Measurements from ENCODE around the gene ASMTL. TPM values are rescaled to one million over a fixed set of nuclear protein-coding genes. Genes with fewer than 3 reads are reported as not detected.
"Not testable (repeated sequence)": the region's sequence is repeated elsewhere in the genome, so short reads cannot be mapped to it uniquely, and the experiment has no call there.

ASMTL gene
- polyA plus RNA-seq, 6 donors from 2014 or later = 49.2 to 66.0 (median 57.7) TPM

GRCh38 chrX:1434871-1435240, 17.9 kb downstream of the ASMTL start:
- Mint-ChIP-seq H3K36me3 (peaks cover 9 to 13% of the 10 kb centered on the region in 2 donors), H3K9me3 (peaks cover 0 to 3% (median 0%) of the 10 kb centered on the region in 7 donors), H3K4me1 (peaks cover 0 to 4% (median 0%) of the 10 kb centered on the region in 3 donors), H3K27ac (no peak overlapping the region), H3K27me3 (no peaks in the 10 kb centered on the region), H3K4me3 (no peak overlapping the region)
- no peak for DNase-seq
- no peak for ATAC-seq (ENCODE audit: low read depth in 2 of 2)

DNA sequence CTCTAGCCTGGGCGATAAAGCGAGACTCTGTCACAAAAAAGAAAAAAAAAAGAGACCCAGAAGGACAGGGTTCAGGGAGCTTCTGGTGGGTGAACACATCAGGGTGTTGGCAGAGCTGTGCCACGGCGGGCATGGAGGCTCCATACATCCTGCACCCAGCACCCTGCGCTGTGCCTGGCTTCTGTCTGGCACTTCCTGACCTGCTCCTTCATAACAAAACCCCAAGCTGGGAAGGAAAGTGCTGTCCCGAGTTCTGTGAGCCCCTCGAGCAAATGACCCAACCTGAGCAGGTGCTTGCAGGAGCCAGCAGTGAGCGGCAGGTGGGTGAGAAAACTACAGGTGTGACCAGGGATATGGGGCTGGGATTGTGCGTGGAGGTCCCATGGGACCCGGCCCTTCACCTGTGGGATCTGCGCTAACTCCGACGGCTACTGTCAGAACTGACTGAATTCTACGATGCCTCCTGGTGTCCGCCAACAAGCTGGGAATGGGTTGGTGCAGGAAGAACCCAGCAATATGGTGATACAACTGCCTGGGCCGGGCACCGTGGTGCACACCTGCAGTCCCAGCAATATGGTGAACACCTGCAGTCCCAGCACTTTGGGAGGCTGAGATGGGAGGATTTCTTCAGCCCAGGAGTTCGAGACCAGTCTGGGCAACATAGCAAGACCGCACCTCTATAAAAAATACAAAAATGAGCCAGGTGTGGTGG, 18.9 kb downstream of the ASMTL start:
- Mint-ChIP-seq H3K27ac (peak overlapping the region in 1 of 6 donors; percentile 72), H3K27me3 (no peaks in the 10 kb centered on the region)

DNA sequence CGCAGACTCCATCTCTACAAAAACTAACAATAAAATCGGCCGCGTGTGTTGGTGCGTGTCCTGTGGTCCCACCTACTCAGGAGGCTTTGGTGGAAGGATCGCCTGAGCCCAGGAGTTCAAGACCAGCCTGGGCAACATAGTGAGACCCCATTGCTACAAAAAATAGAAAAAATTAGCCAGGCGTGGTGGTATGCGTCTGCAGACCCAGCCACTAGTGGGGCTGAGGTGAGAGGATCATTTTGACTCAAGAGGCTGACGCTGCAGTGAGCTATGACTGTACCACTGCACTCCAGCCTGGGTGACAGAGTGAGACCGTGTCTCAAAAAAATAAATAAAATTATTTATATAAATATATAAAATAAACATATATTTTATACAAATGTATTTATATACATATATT, 22.3 kb downstream of the ASMTL start:
- Mint-ChIP-seq H3K9me3 (no peaks in the 10 kb centered on the region), H3K4me3 (no peak overlapping the region), H3K4me1 (no peaks in the 10 kb centered on the region), H3K27ac (peak overlapping the region in 1 of 6 donors; percentile 35), H3K27me3 (no peaks in the 10 kb centered on the region), H3K36me3 (peaks cover 0 to 6% of the 10 kb centered on the region in 2 donors)
- no peak for ATAC-seq (ENCODE audit: low read depth in 2 of 2)
- DNase-seq = no peak

More for the DNA sequence above, 18.9 kb downstream of the ASMTL start:
- Mint-ChIP-seq H3K9me3 (peaks cover 0 to 3% (median 0%) of the 10 kb centered on the region in 7 donors), H3K4me3 (no peak overlapping the region), H3K4me1 (peaks cover 0 to 4% (median 0%) of the 10 kb centered on the region in 3 donors), H3K36me3 (peaks cover 9 to 13% of the 10 kb centered on the region in 2 donors)
- DNase-seq (no peak), ATAC-seq (ENCODE audit: low read depth in 2 of 2) (no peak)

GRCh38 chrX:1427756-1428155, 25.0 kb downstream of the ASMTL start:
- H3K36me3 Mint-ChIP-seq = peaks cover 6 to 30% of the 10 kb centered on the region in 2 donors
- ATAC-seq (ENCODE audit: low read depth in 2 of 2) (no peak), DNase-seq (no peak)
- H3K4me1 Mint-ChIP-seq = peaks cover 3 to 15% (median 6%) of the 10 kb centered on the region in 3 donors
- H3K4me3 Mint-ChIP-seq = no peak overlapping the region
- peaks cover 5 to 18% (median 6%) of the 10 kb centered on the region in 7 donors for H3K9me3 Mint-ChIP-seq
- no peak overlapping the region for H3K27ac Mint-ChIP-seq
- no peaks in the 10 kb centered on the region for H3K27me3 Mint-ChIP-seq

GRCh38 chrX:1426321-1426720, 26.4 kb downstream of the ASMTL start:
- not testable (repeated sequence) for H3K4me3 Mint-ChIP-seq; DNase-seq; ATAC-seq (ENCODE audit: low read depth in 2 of 2); H3K27ac Mint-ChIP-seq; H3K27me3 Mint-ChIP-seq
- Mint-ChIP-seq H3K4me1 (peaks cover 3 to 15% (median 6%) of the 10 kb centered on the region in 3 donors), H3K9me3 (peaks cover 10 to 22% (median 12%) of the 10 kb centered on the region in 7 donors), H3K36me3 (peaks cover 12 to 37% of the 10 kb centered on the region in 2 donors)

DNA sequence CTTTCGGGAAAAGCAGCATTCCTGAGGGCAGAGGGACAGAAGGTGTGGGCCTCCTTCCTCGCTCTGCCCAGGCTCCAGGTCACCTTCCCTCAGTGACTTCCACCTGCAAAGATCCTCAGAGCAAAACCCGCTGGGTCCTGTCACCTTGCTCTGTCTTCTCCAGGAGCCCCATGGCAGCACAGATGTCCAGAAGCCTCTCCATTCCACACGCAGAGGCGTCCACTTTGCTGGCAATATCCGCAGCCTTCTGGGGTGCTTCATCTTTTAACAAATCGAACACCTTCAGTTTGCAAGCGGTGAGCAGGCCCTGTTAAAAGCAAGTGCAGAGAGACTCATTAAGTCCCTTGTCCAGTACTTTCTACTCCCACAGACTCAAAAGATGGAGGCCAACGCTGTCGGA, 27.3 kb downstream of the ASMTL start:
- Mint-ChIP-seq H3K4me1 (peaks cover 3 to 15% (median 7%) of the 10 kb centered on the region in 3 donors), H3K4me3 (no peak overlapping the region), H3K27ac (peak overlapping the region in 1 of 6 donors; percentile 53), H3K36me3 (peaks cover 12 to 41% of the 10 kb centered on the region in 2 donors), H3K9me3 (peaks cover 10 to 22% (median 12%) of the 10 kb centered on the region in 7 donors), H3K27me3 (no peaks in the 10 kb centered on the region)
- DNase-seq (no peak), ATAC-seq (ENCODE audit: low read depth in 2 of 2) (no peak)

DNA sequence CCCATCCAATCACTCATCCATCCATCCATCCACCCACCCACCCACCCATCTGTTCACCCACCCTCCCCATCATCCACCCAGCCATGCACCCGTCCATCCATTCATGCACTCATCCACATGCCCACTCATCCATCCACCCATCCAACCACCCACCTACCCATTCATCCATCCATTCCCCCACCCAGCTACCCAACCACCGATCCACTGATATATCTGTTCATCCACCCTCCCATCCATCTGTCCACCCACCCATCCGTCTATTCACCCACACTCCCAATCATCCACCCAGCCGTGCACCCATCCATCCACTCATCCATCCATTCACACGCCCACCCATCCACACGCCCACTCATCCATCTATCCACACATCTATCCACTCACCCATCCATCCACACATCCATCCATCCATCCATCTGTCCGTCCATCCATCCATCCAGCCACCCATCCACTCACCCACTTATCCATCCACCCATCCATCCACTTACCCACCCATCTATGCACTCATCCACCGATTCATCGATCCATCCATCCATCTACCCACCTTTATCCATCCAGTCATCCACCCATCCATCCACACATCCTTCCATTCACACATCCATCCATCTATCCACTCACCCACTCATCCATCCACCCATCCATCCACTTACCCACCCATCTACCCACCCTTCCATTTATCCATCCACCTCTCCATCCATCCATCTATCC, 28.4 kb downstream of the ASMTL start:
- H3K9me3 Mint-ChIP-seq = peaks cover 11 to 27% (median 18%) of the 10 kb centered on the region in 7 donors
- peaks cover 18 to 51% of the 10 kb centered on the region in 2 donors for H3K36me3 Mint-ChIP-seq
- no peak for DNase-seq
- no peak overlapping the region for H3K4me3 Mint-ChIP-seq
- peaks cover 4 to 24% (median 13%) of the 10 kb centered on the region in 3 donors for H3K4me1 Mint-ChIP-seq
- no peak for ATAC-seq (ENCODE audit: low read depth in 2 of 2)
- H3K27me3 Mint-ChIP-seq = no peaks in the 10 kb centered on the region
- peak overlapping the region in 1 of 6 donors; percentile 53 for H3K27ac Mint-ChIP-seq

- Mint-ChIP-seq H3K4me3 (no peak overlapping the region), H3K9me3 (peaks cover 11 to 27% (median 18%) of the 10 kb centered on the region in 7 donors), H3K27ac (peak overlapping the region in 1 of 6 donors; percentile 6), H3K4me1 (peaks cover 4 to 24% (median 13%) of the 10 kb centered on the region in 3 donors), H3K27me3 (no peaks in the 10 kb centered on the region), H3K36me3 (peaks cover 18 to 51% of the 10 kb centered on the region in 2 donors)
- no peak for DNase-seq
- no peak for ATAC-seq (ENCODE audit: low read depth in 2 of 2)
Measured at GRCh38 chrX:1423215-1423614, 29.5 kb downstream of the ASMTL start.

GRCh38 chrX:1422135-1422465, 30.6 kb downstream of the ASMTL start:
- H3K27ac Mint-ChIP-seq = no peak overlapping the region
- ATAC-seq (ENCODE audit: low read depth in 2 of 2) = no peak
- DNase-seq = no peak
- H3K9me3 Mint-ChIP-seq = peaks cover 11 to 27% (median 18%) of the 10 kb centered on the region in 7 donors
- peaks cover 4 to 24% (median 13%) of the 10 kb centered on the region in 3 donors for H3K4me1 Mint-ChIP-seq
- no peak overlapping the region for H3K4me3 Mint-ChIP-seq
- peaks cover 18 to 49% of the 10 kb centered on the region in 2 donors for H3K36me3 Mint-ChIP-seq
- no peaks in the 10 kb centered on the region for H3K27me3 Mint-ChIP-seq

GRCh38 chrX:1421433-1422134, 31.1 kb downstream of the ASMTL start:
- Mint-ChIP-seq H3K27ac (no peak overlapping the region), H3K4me3 (no peak overlapping the region), H3K4me1 (peaks cover 4 to 24% (median 13%) of the 10 kb centered on the region in 3 donors), H3K36me3 (peaks cover 18 to 45% of the 10 kb centered on the region in 2 donors), H3K9me3 (peaks cover 11 to 27% (median 18%) of the 10 kb centered on the region in 7 donors), H3K27me3 (no peaks in the 10 kb centered on the region)
- ATAC-seq (ENCODE audit: low read depth in 2 of 2) = no peak
- no peak for DNase-seq

DNA sequence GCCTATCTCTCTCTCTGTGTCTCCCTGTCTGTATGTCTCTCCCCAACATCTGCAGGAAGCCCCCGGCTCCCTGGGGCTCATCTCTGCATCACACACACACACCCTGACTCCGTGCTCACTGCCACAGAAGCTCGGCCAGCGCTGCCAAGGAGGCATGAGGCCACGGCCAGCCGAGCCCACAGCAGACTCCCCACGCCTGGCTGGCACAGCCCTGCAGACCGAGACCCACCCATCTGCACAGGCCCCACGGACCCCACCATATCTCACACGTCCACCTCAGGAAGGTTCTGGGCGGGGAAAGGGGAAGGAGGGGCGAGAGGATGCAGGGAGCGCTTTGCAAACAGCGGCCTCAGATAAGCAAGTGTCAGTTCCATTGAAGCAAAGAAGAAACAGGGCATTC, 32.3 kb downstream of the ASMTL start:
- Mint-ChIP-seq H3K9me3 (peaks cover 11 to 27% (median 18%) of the 10 kb centered on the region in 7 donors), H3K4me3 (no peak overlapping the region), H3K27me3 (no peaks in the 10 kb centered on the region), H3K4me1 (peaks cover 4 to 24% (median 13%) of the 10 kb centered on the region in 3 donors), H3K27ac (peak overlapping the region in 1 of 6 donors; percentile 22), H3K36me3 (peaks cover 18 to 44% of the 10 kb centered on the region in 2 donors)
- DNase-seq (no peak), ATAC-seq (ENCODE audit: low read depth in 2 of 2) (no peak)

DNA sequence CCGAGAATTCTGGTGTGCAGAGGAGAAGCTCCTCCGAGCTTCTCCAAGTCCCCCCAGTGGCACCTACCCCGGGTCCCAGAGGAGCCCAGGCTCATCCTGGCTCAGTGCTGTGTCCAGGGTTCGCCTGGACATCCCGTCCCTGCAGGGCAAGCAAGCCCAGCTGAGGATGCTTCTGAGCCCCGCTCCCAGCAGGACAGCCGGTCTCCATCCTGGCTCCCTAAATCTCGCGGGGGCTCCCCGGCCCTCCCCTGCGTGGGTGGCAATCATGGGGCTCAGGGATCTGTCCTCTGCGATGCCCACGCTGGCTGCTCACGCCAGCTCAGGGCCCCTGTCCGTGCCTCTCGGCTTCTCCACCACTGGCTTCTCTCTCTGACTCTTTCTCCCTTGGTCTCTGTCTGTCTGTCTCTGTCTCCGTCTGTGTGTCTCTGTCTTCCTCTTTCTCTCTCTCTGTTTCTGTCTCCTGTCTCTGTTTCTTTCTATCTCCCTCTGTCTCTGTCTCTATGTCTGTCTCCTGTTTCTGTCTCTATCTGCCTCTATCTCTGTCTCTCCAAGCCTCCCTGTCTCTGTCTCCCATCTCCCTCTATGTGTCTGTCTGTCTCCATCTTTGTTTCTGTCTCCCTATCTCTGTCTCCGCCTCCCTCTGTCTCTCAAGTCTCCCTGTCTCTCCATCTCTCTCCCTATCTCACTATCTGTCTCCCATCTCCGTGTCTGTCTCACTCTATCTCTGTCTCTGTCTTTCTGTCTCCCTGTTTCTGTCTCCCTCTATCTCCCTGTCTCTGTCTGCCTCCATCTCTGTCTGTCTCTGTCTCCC, 33.0 kb downstream of the ASMTL start:
- Mint-ChIP-seq H3K27ac (peak overlapping the region in 4 of 6 donors; percentile 22 to 82 (median 52)), H3K4me3 (no peak overlapping the region), H3K27me3 (no peaks in the 10 kb centered on the region), H3K36me3 (peaks cover 13 to 38% of the 10 kb centered on the region in 2 donors), H3K4me1 (peaks cover 4 to 20% (median 13%) of the 10 kb centered on the region in 3 donors), H3K9me3 (peaks cover 11 to 25% (median 15%) of the 10 kb centered on the region in 7 donors)
- ATAC-seq (ENCODE audit: low read depth in 2 of 2) (no peak), DNase-seq (no peak)

All from naive B cell (primary cell).